BLaER1 (cell line): ENCODE measurements around the gene MYO1G.

Experiments
- H3K27ac ChIP-seq: shearing (Covaris generic); formaldehyde crosslinking; 2 replicates; pipeline ENCODE4 v1.8.1; 2022
- H3K27me3 ChIP-seq: shearing (Covaris generic); formaldehyde crosslinking; 2 replicates; pipeline ENCODE4 v1.8.1; 2022
- H3K36me3 ChIP-seq: shearing (Covaris generic); formaldehyde crosslinking; 2 replicates; pipeline ENCODE4 v1.8.1; 2022
- H3K4me1 ChIP-seq: shearing (Covaris generic); formaldehyde crosslinking; 2 replicates; pipeline ENCODE4 v1.8.1; 2022
- H3K4me2 ChIP-seq: shearing (Covaris generic); formaldehyde crosslinking; 2 replicates; pipeline ENCODE4 v1.8.1; 2022
- H3K4me3 ChIP-seq: shearing (Covaris generic); formaldehyde crosslinking; 2 replicates; pipeline ENCODE4 v1.8.1; 2022
- H3K9ac ChIP-seq: shearing (Covaris generic); formaldehyde crosslinking; 2 replicates; pipeline ENCODE4 v1.8.1; 2022
- H3K9me3 ChIP-seq: shearing (Covaris generic); formaldehyde crosslinking; 2 replicates; pipeline ENCODE4 v1.8.1; 2022
- H4K20me1 ChIP-seq: shearing (Covaris generic); formaldehyde crosslinking; 2 replicates; pipeline ENCODE4 v1.8.1; 2022
- Cebpa-rat ChIP-seq: shearing (Covaris generic); IDR thresholded peaks from 2 replicates; pipeline ENCODE4 v1.8.1; 2022

MYO1G gene

DNA sequence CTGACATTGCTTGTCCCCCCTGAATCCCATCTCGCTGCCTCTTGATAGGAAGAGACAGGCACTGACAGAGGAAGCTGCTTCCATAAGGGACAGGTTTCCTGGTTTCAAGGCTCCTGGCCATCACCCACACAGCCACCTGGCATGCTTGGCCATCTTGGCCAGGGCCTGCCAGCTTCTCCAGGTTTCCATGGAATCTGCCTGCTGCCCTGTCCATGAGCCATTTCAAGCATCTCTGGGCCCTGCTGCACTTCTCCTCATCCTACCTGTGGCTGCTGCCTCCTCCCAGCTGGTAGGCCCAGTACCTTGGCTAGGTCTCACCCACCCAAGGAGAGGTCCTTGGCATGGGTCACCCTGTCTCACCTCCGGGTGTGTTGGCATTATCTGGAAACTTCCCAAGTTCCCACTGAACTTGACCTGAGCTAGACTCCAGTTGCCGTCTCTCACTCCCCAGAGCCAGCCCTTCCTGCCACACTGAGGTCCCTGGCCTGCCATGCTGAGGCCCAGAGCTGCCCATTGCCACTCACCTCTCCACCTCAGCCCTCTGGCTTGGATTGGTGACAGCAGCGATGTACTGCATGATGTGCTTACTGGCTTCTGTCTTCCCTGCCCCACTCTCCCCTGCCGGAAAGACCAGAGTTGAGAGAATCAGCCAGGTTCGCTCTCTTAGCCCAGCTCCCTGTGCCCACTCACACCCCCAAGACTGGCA is 2.6 kb downstream of the MYO1G start:
- no peaks in the 10 kb centered on the region for H3K27me3 ChIP-seq
- 0 out of 2 replicates have a peak overlapping the region, but pooled peaks have one; percentile 29 for H3K4me3 ChIP-seq
- peak overlapping the region; percentile 98 for H3K4me2 ChIP-seq
- H3K4me1 ChIP-seq: peaks cover 83% of the 10 kb centered on the region
- H3K36me3 ChIP-seq: peaks cover 62% of the 10 kb centered on the region
- no peak overlapping the region; the same call in 1 of the 2 replicates for H3K9ac ChIP-seq
- H4K20me1 ChIP-seq: peaks cover 5% of the 10 kb centered on the region
- H3K27ac ChIP-seq: peak overlapping the region; percentile 88
- no peaks in the 10 kb centered on the region for H3K9me3 ChIP-seq
- TF ChIP-seq Cebpa-rat: no peak

DNA sequence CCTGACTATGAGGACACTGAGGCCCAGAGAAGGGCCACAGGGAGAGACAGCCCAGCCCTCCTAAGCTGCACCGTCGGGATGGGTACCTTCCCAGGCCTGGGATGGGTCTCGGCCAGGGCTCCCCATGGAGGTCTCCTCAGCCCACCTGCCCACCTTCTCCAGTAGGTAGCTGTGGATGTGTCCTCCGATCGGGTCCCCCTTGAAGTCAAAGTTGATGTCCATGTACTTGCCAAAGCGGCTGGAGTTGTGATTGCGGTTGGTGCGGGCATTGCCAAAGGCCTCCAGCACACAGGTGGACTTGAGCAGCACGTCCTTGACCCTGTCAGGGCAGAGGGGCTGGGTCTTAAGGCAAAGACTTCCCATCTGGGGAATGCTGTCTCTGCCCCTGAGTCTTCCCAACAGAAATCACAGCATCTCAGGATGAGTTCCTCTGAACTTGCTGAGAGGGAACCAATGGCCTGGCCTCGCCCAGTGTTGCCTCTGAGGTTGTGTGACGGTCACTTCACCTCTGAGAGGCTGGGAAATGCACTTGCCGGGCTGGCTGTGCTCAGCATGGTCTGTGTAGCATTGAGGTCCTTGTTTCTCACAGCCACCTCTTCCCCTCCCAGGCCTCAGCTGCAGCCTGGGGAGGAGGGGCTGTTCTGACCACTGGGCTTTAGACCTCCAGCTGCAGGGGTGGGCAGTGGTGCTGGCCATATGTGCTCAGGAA is 3.3 kb downstream of the MYO1G start:
- TF ChIP-seq Cebpa-rat: no peak
- Histone ChIP-seq H4K20me1 (no peaks in the 10 kb centered on the region), H3K4me3 (no peak overlapping the region), H3K4me1 (peaks cover 83% of the 10 kb centered on the region), H3K36me3 (peaks cover 67% of the 10 kb centered on the region), H3K9me3 (no peaks in the 10 kb centered on the region), H3K9ac (no peak overlapping the region), H3K27me3 (no peaks in the 10 kb centered on the region), H3K27ac (peak overlapping the region; percentile 40), H3K4me2 (peak overlapping the region; percentile 98)

DNA sequence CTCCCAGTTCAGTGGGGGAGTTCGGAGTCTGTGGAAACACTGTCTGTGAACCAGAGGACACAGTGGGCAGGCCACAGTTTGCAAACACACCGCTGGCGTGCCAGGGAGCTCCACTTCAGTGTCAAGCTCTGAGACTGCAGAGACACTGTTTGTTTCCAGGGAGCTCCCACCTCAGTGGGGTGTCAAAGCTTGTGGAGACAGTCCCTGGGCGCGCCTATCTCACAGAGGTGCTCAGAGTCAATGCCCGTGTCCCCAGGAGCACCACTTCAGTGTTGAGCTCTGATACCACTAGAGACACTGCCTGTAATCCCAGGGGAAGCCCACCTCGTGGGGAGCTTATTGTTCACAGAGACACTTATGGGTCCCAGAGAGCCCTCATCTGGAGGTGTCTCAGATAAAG is 4.3 kb downstream of the MYO1G start:
- Histone ChIP-seq H3K36me3 (peaks cover 76% of the 10 kb centered on the region), H3K4me3 (no peak overlapping the region), H3K27me3 (no peaks in the 10 kb centered on the region), H4K20me1 (no peaks in the 10 kb centered on the region), H3K9ac (no peak overlapping the region), H3K4me1 (peaks cover 83% of the 10 kb centered on the region), H3K27ac (peak overlapping the region; percentile 40; the same call in 1 of the 2 replicates), H3K9me3 (no peaks in the 10 kb centered on the region), H3K4me2 (peak overlapping the region; percentile 98)
- TF ChIP-seq Cebpa-rat: no peak

DNA sequence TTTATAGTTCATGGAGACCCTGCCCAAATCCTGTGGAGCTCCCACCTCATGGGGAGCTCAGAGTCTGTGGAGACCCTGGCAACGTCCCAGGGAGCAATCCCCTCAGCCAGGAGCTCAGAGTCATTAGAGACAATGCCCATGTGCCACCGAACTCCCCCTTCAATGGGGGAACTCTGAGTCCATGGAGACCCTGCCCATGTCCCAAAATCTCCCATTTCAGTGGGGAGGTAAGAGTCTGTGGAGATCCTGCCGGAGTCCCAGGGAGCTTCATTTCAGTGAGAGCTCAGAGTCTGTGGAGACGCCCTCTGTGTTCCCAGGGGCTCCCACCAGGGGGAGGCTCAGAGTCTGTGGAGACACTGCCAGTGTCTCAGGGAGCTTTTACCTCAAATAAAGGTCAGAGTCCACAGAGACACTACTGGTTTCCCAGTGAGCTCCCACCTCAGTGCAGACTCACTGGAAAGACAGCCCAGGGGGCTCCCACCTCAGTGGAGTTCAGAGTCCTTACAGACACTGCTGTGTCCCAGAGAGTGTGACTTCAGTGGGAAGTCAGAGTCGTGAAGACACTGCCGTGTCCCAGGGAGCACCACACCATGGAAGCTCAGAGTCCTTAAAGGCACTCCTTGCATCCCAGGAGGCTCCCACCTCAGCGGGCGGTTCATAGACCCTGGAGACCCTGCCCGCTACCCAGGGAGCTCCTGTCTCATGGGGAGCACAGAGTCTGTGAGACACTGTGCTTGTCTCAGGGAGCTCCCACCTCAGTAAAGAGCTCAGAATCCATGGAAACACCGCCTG is 5.0 kb downstream of the MYO1G start:
- no peak for TF ChIP-seq Cebpa-rat
- Histone ChIP-seq H3K9me3 (no peaks in the 10 kb centered on the region), H3K27ac (0 out of 2 replicates have a peak overlapping the region, but pooled peaks have one; percentile 40), H3K4me2 (no peak overlapping the region), H4K20me1 (no peaks in the 10 kb centered on the region), H3K27me3 (no peaks in the 10 kb centered on the region), H3K4me3 (no peak overlapping the region), H3K36me3 (peaks cover 81% of the 10 kb centered on the region), H3K4me1 (peaks cover 82% of the 10 kb centered on the region), H3K9ac (no peak overlapping the region)

DNA sequence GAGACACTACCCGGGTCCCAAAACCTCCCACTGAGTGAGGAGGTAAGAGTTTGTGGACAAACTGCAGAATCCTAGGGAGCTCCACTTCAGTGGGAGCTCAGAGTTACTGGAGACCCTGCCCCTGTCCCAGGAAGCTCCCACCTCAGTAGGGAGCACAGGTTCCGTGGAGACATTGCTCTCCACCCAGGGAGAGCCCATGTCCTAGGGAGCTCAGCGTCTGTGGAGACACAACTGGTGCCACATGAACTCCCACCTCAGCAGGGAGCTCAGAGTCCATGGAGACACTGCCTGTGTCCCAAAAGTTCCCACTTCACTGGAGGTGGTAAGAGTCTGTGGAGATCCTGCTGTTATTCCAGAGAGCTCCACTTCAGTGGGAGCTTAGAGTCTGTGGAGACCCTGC is 6.3 kb downstream of the MYO1G start:
- Histone ChIP-seq H3K27me3 (no peaks in the 10 kb centered on the region), H3K36me3 (peaks cover 94% of the 10 kb centered on the region), H4K20me1 (no peaks in the 10 kb centered on the region), H3K4me2 (no peak overlapping the region), H3K4me1 (peaks cover 70% of the 10 kb centered on the region), H3K9me3 (no peaks in the 10 kb centered on the region), H3K9ac (no peak overlapping the region), H3K27ac (no peak overlapping the region), H3K4me3 (no peak overlapping the region)
- no peak for TF ChIP-seq Cebpa-rat

- H4K20me1 ChIP-seq: no peaks in the 10 kb centered on the region
- H3K4me2 ChIP-seq: no peak overlapping the region
- H3K4me3 ChIP-seq: no peak overlapping the region
- no peaks in the 10 kb centered on the region for H3K9me3 ChIP-seq
- peaks cover 64% of the 10 kb centered on the region for H3K4me1 ChIP-seq
- H3K27me3 ChIP-seq: no peaks in the 10 kb centered on the region
- H3K27ac ChIP-seq: no peak overlapping the region
- no peak for TF ChIP-seq Cebpa-rat
- H3K9ac ChIP-seq: no peak overlapping the region
- H3K36me3 ChIP-seq: peaks cover 98% of the 10 kb centered on the region
These were observed 6.8 kb downstream of the MYO1G start for GRCh38 chr7:44971902-44972441.

GRCh38 chr7:44971188-44971901 is 7.5 kb downstream of the MYO1G start:
- H3K4me1 ChIP-seq: peaks cover 57% of the 10 kb centered on the region
- TF ChIP-seq Cebpa-rat: no peak
- H3K4me2 ChIP-seq: 0 out of 2 replicates have a peak overlapping the region, but pooled peaks have one; percentile 26
- no peaks in the 10 kb centered on the region for H3K9me3 ChIP-seq
- H4K20me1 ChIP-seq: no peaks in the 10 kb centered on the region
- H3K4me3 ChIP-seq: no peak overlapping the region
- no peak overlapping the region for H3K9ac ChIP-seq
- peaks cover 98% of the 10 kb centered on the region for H3K36me3 ChIP-seq
- H3K27me3 ChIP-seq: no peaks in the 10 kb centered on the region
- no peak overlapping the region for H3K27ac ChIP-seq

GRCh38 chr7:44970523-44971051 is 8.2 kb downstream of the MYO1G start:
- no peaks in the 10 kb centered on the region for H3K9me3 ChIP-seq
- peaks cover 97% of the 10 kb centered on the region for H3K36me3 ChIP-seq
- no peaks in the 10 kb centered on the region for H3K27me3 ChIP-seq
- peaks cover 50% of the 10 kb centered on the region for H3K4me1 ChIP-seq
- no peak overlapping the region for H3K4me3 ChIP-seq
- no peak overlapping the region for H3K27ac ChIP-seq
- no peak for TF ChIP-seq Cebpa-rat
- H3K4me2 ChIP-seq: 0 out of 2 replicates have a peak overlapping the region, but pooled peaks have one; percentile 26
- no peak overlapping the region for H3K9ac ChIP-seq
- no peaks in the 10 kb centered on the region for H4K20me1 ChIP-seq
